ENCODE results near the gene CBLN2.
A peak's percentile ranks its signal among the peaks of the same experiment; 100 is the strongest.

Gene CBLN2

DNA sequence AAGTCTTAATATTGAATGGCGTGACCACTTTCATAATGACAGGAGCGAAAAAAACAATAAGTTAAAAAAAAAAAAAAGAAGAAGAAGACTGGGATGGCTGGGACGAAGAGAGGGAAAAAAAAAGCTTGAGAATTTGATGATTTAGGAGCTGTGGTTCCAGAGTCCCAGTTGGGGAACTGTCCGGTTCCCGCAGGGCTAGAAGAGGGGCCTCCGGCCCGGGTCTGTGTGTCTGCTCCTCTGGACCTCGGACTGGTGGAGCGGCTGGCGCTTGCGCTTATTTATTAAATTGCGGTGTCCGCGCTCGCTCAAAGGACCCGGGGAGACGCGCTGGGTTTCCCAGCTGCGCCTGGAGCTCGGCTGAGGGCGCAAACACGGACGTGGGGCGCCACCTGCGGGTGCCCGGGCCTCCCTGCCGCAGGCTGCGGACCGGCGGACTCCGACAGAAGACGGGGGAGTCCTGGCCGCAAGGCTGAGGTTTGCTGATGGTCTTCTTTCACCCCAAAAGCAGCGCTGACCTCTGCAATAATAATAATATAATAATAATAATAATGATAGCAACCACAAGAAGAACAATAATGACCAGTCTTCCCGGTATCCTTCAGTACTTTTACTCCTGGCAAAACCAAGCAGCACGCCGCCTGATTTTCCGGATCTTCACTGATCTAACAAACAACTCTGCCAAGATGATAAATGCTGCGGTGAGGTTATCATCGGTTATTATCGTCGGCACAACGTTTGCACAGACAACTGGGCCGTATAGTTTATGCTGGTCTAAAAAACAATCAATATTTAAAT is at the start of gene CBLN2:
CBLN2 (minus strand) TSS at position 251 of the 795 bp plus-strand sequence. CDS start 2,182 bp downstream, outside the sequence.
- DNase-seq, result peak; percentile 83

DNA sequence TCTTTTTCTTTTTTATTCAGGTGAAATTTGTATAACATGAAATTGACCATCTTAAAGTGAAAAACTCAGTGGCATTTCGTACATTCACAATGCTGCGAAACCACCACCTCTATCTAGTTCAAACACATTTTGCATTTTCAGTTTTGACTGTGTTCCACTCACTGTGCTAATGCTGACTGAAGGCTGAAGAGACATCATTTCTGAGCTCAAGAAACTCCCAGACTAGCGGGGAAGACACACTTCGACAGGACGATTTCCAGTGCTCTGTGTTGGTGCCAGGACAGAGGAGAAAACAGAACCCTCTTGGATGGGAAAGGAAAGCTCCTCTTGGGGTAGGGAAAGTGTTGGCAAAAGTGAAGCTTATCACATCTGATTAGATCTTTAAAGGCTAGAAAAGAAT is 44.2 kb upstream of the CBLN2 start:
- no peak for DNase-seq

DNA sequence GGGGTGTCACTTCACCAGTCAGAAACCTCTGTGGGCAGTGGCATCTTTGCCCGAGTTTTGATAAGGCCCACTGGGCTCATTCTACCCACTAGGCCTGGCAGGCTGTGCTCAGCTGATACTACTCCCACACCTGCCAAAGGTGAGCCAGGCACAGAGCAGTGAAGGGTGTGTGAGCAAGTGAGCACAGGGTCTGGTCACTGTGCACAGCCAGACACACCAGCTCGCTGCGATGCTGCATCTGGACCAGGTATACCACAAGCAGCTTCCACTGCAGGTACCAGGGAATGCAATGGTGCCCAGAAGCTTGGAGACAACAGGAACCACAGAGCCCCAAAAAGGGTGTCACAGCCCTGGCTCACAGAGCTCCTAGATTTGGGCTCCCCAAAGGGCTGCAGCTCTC is 40.6 kb upstream of the CBLN2 start:
- DNase-seq, result no peak

DNA sequence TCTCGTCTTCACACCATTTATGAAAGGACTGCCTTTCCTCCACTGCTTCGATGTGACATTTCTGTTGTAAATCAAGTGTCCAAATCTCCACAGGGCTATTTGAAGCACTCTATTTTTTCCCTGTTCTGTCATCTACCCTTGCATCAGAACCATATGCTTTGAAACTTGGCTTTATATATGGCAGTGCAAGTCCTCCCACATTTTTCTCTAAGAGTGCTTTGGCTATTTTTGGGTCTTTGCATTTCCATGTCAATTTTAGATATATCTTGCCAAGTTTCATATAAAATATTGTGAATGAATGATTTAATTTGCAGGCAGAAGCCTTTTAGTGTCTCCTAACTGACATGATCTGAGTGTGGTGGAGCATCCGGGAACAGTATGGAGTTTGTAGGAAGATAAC is 37.8 kb upstream of the CBLN2 start:
- DNase-seq, result no peak

- no peak for DNase-seq
Observed at GRCh38 chr18:72572896-72573295, 28.8 kb upstream of the CBLN2 start.

DNA sequence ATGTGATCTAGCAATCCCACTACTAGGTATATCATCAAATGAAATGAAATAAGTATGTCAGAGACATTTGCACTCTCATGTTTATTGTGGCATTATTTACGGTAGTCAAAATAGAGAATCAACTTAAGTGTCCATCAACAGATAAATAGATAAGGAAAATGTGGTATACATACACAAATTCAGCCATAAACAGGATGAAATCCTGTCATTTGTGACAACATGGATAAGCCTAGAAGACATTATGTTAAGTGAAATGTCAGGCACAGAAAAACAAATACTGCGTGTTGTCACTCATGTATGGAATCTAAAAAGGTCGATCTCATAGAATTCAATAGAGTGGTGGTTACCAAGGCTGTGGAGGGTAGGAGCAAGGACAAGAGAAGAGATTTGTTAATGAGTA is 22.1 kb upstream of the CBLN2 start:
- no peak for DNase-seq

DNA sequence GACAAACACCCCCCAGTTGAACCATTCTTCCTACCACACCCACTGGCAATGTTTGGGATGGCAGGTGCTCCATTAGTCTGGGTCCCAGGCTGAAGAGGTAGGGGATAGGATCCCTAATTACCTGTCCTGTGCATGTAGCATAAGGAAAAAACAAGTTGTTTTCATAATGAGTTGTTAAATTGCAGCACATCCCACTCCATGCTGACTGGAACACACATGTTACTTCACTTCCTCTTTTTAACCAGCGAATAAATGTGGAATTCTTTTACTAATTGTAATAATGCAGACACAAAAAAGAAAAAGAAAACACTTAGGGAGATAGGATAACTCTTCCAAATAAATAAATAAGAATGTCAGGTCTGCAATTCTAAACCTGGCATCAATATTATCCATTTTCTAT is 11.8 kb upstream of the CBLN2 start:
- no peak for DNase-seq

DNA sequence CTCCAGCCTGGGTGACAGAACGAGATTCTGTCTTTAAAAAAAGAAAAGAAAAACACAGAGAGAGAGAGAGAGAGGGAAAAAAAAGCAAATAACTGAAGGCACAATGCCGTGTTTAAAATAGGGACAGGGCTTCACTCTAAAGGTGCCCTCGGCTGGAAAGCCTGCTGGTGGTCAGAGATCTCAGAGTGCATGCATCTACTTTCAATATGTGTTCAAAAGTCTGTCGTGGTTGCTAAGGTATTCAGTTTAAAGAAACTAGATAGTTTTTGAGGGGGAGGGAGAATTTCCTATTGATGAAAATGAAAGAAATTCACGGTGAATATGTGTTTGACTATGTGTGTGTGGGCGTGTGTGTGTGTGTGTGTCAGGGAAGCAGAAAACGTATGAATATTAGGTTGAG is 11.0 kb upstream of the CBLN2 start:
- DNase-seq, result no peak

GRCh38 chr18:72543357-72544055 is 636 bp downstream of the CBLN2 start:
- no peak for DNase-seq

GRCh38 chr18:72542984-72543356 is 1.2 kb downstream of the CBLN2 start:
- DNase-seq, result peak; percentile 17

DNA sequence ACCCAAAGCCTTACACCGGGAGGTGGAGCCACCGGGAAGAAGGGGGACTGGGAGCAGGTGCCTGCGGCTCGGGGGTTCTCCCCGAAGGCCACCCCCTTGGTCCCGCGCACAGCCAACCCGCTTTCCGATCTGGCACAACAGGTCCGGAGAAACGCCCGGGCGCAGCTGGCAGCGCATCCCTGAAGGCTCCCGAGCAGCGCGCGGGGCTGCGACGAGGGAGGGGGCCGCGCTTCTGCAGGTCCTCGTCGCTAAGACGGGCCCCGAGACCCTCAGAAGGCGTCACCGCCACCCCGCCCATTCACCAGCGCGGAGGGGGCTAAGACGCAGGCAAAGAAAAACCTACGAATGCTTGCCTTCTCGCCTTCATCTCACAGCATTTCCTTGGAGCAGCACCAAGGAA is 1.8 kb downstream of the CBLN2 start:
- DNase-seq, result no peak

- peak; percentile 64 for DNase-seq
Observed at GRCh38 chr18:72541871-72542332, 2.2 kb downstream of the CBLN2 start.

GRCh38 chr18:72539901-72540300 is 4.2 kb downstream of the CBLN2 start:
- no peak for DNase-seq

DNA sequence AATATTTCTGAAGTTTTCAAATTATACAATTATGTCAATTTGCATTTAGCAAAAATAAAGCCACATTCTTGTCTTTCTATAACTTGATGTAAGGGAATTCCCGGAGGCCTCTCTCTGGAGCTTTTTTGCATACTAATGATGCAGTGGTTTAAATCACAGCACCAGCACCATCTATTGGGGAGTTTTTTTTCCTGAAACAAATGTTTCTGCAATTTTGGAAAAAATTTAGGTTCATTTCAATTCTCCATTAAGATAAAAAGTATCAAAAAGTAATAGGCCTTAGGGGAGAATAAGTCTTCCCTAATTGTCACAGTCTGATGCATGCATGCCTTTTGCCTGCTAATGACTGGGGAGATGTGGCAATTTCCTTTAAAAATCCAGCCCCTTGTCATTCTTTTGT is 13.5 kb downstream of the CBLN2 start:
- DNase-seq, result no peak

- DNase-seq, result no peak
Observed at GRCh38 chr18:72504866-72505265, 39.3 kb downstream of the CBLN2 start.

GRCh38 chr18:72502671-72503431 is 41.3 kb downstream of the CBLN2 start:
- DNase-seq, result no peak

DNA sequence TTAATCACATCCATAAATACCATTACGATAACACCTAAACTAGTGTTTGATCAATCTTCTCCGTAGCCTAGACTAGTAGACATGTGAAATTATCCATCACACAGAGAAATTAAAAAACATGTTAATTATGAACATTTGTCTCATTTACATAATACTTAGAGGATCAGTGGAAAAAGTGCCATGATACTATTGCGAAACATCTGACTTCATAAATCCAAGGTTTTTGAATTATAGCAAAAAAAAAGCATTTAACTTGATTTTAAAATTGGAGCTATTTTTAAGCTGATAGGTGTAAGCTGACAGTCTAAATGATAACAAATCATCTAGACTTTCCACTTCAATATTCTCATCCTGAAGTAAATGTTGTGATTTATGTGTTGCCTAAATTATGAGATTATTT is 51.6 kb downstream of the CBLN2 start:
- DNase-seq, result no peak

All from DMS153 (cell line).